Measurements from ENCODE around the gene STARD5.
"Not testable (repeated sequence)": the region's sequence is repeated elsewhere in the genome, so short reads cannot be mapped to it uniquely, and the experiment has no call there.

Gene STARD5

GRCh38 chr15:81356252-81356651 is 32.3 kb upstream of the STARD5 start:
- DNase-seq (ENCODE audit: low read depth), result no peak
- no peak for TF ChIP-seq MAX (IDR thresholded peaks at IDR 0.05; ENCODE audit: low read depth, low read length)
- TF ChIP-seq POLR2A (IDR thresholded peaks at IDR 0.05; ENCODE audit: extremely low read depth, insufficient read length), result no peak
- no peak for TF ChIP-seq MYC (IDR thresholded peaks at IDR 0.05; ENCODE audit: low read depth, low read length)
- TF ChIP-seq CTCF (IDR thresholded peaks at IDR 0.05; ENCODE audit: low read depth, low read length), result no peak
- no peak overlapping the region for H3K4me3 ChIP-seq (ENCODE audit: low read depth, low read length)

DNA sequence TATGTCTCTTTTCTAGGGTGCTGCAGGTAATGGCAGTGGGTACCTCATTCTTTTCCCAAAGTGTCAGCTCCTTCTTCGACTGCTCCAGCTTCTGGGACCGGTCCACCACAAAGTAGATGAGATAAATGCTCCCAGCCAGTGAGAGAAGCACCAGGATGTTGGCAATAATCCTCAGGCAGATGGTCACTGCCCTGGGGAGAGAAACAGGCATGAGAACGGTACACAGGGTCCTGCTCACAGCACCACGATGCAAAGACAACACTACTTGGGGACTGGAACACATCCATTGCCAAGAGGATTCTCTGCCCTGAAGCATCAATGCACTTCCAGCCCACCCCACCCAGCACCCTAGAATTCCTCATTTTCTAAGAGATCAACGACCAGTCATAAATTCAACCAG is 27.7 kb upstream of the STARD5 start:
- no peak for DNase-seq (ENCODE audit: low read depth)
- TF ChIP-seq POLR2A (IDR thresholded peaks at IDR 0.05; ENCODE audit: extremely low read depth, insufficient read length) (no peak), MAX (IDR thresholded peaks at IDR 0.05; ENCODE audit: low read depth, low read length) (no peak), CTCF (IDR thresholded peaks at IDR 0.05; ENCODE audit: low read depth, low read length) (no peak), MYC (IDR thresholded peaks at IDR 0.05; ENCODE audit: low read depth, low read length) (no peak)
- no peak overlapping the region for H3K4me3 ChIP-seq (ENCODE audit: low read depth, low read length)

GRCh38 chr15:81349271-81349670 is 25.3 kb upstream of the STARD5 start:
- no peak overlapping the region for H3K4me3 ChIP-seq (ENCODE audit: low read depth, low read length)
- DNase-seq (ENCODE audit: low read depth), result no peak
- TF ChIP-seq POLR2A (IDR thresholded peaks at IDR 0.05; ENCODE audit: extremely low read depth, insufficient read length) (no peak), MAX (IDR thresholded peaks at IDR 0.05; ENCODE audit: low read depth, low read length) (no peak), CTCF (IDR thresholded peaks at IDR 0.05; ENCODE audit: low read depth, low read length) (no peak), MYC (IDR thresholded peaks at IDR 0.05; ENCODE audit: low read depth, low read length) (no peak)

DNA sequence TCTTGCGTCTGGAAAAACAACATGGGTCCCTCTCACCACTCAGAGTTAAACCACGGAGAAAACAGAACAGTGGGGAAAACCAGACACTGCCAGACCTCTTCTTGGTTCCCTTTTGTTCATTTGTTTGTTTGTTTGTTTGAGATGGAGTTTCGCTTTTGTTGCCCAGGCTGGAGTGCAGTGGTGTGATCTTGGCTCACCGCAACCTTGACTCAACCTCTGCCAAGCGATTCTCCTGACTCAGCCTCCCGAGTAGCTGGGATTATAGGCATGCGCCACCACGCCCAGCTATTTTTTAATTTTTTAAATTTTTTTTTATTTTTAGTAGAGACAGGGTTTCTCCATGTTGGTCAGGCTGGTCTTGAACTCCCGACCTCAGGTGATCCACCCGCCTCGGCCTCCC is 24.8 kb upstream of the STARD5 start:
- not testable (repeated sequence) for H3K4me3 ChIP-seq (ENCODE audit: low read depth, low read length); DNase-seq (ENCODE audit: low read depth)

DNA sequence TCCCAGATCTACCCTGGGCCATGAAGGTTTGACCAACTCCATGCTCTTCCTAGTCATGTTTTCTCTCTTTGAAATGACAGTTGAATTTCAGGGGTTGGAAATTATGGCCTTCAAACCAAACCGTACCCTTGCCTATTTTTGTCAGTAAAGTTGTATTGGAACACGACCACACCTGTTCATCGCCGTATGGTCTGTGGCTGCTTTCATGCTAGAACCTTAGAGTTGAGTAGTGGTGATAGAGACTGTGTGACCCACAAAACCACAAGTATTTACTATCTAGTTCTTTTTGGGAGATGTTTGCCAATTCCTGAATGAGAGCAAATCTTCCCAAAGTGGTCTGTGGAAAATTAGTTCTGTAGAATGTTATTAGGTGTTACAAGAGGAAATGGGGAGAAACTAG is 24.0 kb upstream of the STARD5 start:
- DNase-seq (ENCODE audit: low read depth), result no peak
- H3K4me3 ChIP-seq (ENCODE audit: low read depth, low read length), result no peak overlapping the region
- TF ChIP-seq CTCF (IDR thresholded peaks at IDR 0.05; ENCODE audit: low read depth, low read length) (no peak), POLR2A (IDR thresholded peaks at IDR 0.05; ENCODE audit: extremely low read depth, insufficient read length) (no peak)

- no peak for DNase-seq (ENCODE audit: low read depth)
- no peak overlapping the region for H3K4me3 ChIP-seq (ENCODE audit: low read depth, low read length)
- no peak for TF ChIP-seq POLR2A (IDR thresholded peaks at IDR 0.05; ENCODE audit: extremely low read depth, insufficient read length)
- TF ChIP-seq MYC (IDR thresholded peaks at IDR 0.05; ENCODE audit: low read depth, low read length), result no peak
- TF ChIP-seq CTCF (IDR thresholded peaks at IDR 0.05; ENCODE audit: low read depth, low read length), result no peak
- TF ChIP-seq MAX (IDR thresholded peaks at IDR 0.05; ENCODE audit: low read depth, low read length), result no peak
Measured at GRCh38 chr15:81346611-81347010, 22.7 kb upstream of the STARD5 start.
